DMS 273 treated with DMSO at 0.1 percent for 48 hours (cell line): ENCODE results near the gene APOBEC3H.

Source experiments
- DNase-seq: peaks from one replicate; lab custom pipeline; 2025; lab: John Stamatoyannopoulos, UW

APOBEC3H gene

GRCh38 chr22:39135092-39135896 is 38.2 kb downstream of the APOBEC3H start:
- DNase-seq, result no peak

GRCh38 chr22:39136317-39136716 is 39.3 kb downstream of the APOBEC3H start:
- no peak for DNase-seq

DNA sequence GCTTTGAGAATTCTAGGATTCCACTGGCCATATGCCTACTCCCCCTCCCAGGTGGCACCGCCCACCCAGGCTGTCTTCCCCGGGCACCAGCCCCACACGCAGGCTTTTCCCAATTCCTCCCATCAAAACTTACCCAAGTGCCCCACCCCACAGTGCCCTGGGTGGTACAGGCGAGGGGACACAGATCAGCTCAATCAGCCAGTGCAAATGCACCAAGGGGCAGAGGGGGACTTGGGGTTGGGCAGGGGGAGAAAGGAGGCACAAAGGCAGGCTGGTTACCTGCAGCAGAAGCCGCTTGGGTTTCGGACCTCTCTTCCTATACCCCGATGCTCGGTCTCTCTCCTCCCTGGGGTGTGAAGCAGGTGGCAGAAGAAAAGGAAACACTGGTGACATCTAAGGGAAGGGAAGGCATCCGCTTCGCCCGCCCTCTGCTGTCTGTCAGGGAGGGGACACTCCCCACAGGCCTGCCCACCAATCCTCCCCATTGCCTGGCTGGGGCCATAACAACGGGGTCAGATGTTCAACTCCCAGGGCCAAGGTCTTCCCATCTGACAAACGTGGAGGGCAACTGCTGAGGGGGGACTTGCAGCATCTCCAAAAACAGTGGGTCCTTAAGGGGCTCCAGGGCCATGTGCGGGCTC is 41.4 kb downstream of the APOBEC3H start:
- no peak for DNase-seq

DNA sequence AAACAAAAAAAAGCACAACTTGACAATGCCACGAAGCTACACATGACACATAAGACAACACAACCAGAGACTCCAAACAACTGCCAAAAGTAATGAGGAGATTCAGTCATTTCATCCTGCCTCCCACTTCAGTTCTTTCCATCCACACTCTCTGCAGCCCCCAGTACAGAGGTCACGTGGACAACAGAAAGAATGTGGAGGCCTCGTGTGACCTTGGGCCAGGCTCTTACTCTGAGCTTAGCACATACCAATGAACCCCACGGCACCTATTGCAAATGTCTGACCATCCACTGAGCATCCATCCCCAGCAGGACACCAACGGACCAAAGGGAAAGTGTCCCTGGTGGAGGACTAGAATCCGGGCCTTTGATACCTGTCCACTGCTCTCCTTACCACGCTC is 42.9 kb downstream of the APOBEC3H start:
- no peak for DNase-seq

GRCh38 chr22:39142088-39142680 is 45.1 kb downstream of the APOBEC3H start:
- DNase-seq, result no peak

DNA sequence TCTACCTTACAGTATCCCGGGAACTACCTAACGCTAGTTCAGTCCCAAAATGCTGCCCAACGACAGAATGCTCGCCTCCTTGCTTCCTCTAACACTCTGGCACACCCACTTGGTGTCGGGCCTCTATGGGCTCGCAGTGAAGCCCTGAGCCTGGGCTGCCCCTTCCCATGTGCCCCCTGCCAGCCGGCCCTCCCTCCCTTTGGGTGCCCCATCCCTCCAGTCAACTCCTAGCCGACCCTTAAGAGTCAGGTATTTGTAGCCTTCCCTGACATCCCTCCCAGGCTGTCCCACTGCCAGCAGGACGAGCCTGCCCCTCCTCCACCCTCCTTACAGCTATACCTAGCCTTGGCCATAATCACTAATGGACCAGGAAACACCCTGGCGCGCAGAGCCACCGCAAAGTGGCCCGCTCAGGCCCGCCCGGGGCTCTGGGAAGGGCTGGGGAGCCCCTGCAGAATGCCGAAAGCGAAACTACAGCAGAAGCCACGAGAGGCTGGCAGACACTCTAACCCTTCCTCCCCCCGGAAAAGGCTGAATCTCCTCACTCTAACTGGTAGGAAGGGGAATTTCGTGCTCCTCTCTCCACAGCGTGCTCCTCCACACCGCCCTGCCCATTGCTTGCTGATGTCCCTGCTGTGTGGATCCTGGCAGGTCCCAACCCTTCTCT is 47.2 kb downstream of the APOBEC3H start:
- DNase-seq, result no peak

GRCh38 chr22:39146256-39147101 is 49.4 kb downstream of the APOBEC3H start:
- no peak for DNase-seq

DNA sequence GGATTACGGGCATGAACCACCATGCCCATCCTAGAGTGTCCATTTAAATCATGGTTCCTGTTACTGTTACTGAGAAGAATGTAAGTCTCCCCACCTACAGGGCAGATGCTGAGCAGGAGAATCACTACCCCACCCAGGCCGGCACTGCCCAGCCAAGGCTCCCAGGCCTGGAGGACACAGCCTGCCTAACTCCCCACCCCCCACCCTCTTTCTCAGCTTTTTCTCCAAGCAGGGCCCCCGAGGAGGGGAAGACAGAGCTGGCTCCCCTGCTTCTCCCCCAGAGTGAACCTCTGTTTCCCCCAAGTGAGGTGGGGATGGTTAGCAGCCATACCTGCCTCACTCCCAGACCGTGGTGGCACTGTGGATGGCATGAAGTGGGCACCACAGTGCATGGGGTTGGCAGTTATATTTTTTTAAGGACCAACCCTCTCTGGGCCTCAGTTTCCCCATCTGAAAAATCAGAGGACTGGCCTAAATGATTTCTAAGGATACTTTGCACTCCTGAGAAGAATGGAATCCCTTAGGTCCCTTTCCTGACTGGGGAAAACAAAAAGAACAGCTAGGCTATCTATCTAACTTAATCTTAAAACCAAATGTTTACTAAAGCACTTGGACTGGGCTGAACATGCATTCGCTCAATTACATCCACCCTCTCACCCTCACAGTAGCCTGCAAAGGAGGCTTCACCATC is 50.4 kb downstream of the APOBEC3H start:
- no peak for DNase-seq

GRCh38 chr22:39148026-39148726 is 51.1 kb downstream of the APOBEC3H start:
- DNase-seq, result no peak

DNA sequence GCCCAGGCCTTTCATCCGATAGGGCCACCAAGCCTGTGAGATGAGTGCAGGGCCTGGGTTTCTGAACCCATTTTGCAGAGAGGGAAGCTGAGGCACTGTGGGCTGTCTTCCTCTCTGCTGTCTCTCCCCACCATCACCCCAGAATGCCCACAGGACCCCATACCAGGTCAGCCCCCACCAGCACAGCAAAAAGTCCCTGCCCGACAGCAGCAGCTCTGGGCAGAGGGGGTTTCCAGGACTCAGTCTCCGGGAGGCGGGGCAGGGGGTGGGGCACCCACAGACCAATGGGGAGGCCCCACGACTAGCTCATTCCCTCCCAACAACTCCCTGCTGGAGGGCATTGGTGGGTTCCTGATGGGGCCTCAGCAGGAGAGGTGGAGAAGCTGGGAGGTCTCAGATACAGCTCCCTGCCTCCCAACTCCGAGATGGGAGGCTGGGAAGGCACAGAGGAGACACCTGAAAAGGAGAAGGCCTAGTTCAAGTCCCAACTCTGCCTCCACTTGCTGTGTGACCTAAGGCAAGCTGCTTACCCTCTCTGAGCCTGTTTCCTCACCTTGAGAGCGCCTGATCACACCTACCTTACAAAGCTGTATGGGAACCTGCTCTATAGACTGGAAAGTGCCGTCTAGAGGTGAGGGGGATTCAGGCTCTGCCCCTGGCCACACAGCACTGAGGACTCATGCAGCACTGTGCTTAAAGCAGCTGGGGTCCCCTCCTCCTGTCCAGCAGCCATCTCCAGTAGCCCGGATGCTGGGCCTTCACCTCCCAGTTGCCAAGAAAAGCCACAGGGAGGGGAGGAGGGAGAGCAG is 51.9 kb downstream of the APOBEC3H start:
- no peak for DNase-seq

GRCh38 chr22:39149915-39150847 is 53.1 kb downstream of the APOBEC3H start:
- DNase-seq, result no peak

GRCh38 chr22:39150848-39151215 is 53.8 kb downstream of the APOBEC3H start:
- DNase-seq, result no peak

DNA sequence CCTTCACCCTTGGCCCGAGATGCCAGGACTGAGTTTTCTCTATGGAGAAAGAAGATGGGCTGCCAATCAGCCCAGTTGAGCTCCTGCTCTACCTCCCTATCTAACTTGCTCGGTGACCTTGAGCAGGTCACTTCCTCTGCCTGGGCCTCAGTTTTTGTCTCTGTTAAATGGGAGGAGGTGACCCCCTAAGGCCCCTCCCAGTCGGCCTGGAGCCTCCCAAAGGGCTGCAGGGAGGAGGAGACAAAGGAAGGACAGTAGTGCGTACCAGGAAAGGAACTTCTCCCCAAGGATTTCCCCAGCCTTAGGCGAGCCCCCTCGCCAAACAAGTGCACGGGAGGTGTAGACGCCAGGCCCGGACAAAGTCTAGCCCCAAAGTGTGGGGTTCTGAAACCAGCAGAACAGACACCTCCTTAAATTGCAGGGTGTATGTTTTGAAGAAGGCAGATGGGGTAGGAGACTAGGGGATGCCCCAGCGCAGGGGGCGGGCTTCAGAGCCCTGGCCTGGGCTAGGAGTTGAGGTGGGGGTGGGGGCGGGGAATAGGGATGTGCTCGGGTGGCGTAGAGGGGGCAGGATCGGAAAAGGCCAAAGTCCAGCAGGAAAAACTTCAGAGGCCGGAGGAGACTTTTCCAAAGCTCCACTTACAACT is 54.4 kb downstream of the APOBEC3H start:
- DNase-seq, result no peak

GRCh38 chr22:39152024-39152510 is 55.0 kb downstream of the APOBEC3H start:
- DNase-seq, result no peak

DNA sequence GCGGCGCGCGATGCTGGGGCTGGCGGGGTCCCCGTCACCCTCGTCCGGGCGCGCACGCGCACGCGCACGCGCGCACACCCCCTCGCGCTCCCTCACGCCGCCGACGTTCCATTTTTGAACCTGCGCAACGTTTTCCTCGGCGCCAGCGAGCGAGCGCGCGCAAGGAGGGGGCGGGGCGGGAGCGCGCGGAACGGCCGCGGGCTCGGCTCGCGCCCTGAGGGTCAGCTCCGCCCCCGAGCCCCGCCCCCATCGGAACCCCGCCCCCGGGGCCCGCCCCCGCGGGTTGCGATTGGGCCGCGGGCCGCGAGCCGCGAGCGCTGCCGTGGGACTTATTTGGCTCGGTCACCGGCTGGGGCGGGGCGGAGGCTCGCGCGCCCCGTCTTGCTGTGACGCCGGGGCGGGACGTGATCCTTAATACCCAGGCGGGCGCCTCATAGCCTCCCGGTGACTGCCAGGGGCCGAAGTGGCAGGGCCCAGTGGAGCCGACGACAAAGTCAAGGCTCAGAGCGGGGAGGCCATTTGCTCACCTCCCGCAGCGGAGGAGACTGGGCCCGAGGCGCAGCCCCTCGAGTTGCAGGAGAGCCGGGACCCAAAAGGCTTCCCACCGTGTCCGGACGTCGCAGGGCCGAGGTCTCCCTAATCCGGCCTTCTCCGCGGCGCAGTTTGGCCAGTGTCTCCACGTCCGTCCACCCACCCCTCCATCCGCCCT is 55.6 kb downstream of the APOBEC3H start, which contains the start of gene CBX7:
TSS of gene CBX7 (minus strand) at position 170 of the 709 bp plus-strand sequence. CDS start 236 bp downstream, outside the sequence.
- no peak for DNase-seq

- no peak for DNase-seq
Observed at GRCh38 chr22:39153220-39153717, 56.2 kb downstream of the APOBEC3H start.
